ENCODE data around the gene CAPN15. TPM values are rescaled to one million over a fixed set of nuclear protein-coding genes. Genes with fewer than 3 reads are reported as not detected.

Gene CAPN15
- total RNA-seq, 1 experiment from 2014 or later: 7.1 TPM

- no peak for DNase-seq (ENCODE audit: low read depth)
Observed at GRCh38 chr16:577796-578195, 50.3 kb downstream of the CAPN15 start.

GRCh38 chr16:578232-578869 lies 50.8 kb downstream of the CAPN15 start:
- DNase-seq (ENCODE audit: low read depth): no peak

DNA sequence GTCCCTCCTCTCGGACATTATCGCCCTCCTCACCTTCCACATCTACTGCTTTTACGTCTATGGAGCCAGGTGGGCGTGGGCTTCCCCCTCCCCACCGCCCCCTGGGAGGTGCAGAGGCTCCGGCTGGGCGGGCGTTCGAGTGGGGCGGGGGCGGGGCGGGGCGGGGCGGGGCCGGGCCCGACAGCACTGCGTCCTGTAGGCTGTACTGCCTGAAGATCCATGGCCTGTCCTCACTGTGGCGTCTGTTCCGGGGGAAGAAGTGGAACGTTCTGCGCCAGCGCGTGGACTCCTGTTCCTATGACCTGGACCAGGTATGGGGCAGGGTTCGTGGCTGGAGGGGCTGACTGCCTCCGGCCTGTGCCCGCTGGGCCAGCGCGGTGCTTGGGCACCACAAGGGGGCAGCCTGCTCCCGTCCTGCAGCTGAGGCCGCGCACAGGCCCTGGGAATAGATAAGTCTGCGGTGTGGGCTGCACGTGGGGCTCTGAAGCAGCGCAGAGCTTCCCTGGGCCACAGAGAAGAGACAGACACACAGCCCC lies 51.4 kb downstream of the CAPN15 start:
- DNase-seq (ENCODE audit: low read depth): no peak

DNA sequence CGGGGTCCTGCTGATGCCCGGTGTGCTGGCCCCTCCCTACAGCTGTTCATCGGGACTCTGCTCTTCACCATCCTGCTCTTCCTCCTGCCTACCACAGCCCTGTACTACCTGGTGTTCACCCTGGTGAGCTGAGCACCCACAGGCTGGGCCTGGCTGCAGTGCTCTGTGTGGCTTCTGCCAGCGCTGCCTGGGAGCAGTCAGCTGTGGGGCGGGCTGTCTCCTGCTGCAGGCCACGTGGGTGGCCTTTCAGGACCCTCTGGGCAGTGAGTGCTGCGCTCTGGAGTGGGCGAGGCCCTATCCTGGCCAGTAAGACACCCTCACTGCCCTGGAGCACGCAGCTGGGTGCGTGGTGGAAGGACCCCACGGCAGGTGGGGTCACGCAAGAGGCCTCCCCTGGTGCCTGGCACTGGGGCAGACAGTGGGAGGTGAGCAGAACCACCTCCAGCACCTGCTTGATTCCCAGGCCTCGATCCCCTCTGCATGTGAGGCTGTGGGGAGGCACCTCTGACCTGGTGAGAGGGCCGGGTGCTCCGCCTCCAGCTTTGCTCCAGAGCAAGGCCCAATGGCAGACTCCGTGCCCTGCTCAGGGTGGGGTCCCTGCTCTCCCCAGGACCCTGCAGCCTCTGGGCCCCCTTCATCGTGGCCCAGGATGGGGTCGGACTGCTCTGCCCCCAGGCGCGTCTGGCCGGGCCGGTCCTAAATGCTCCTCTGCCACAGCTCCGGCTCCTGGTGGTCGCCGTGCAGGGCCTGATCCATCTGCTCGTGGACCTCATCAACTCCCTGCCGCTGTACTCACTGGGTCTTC lies 52.8 kb downstream of the CAPN15 start:
- no peak for DNase-seq (ENCODE audit: low read depth)

GRCh38 chr16:580946-581498 lies 53.5 kb downstream of the CAPN15 start:
- no peak for DNase-seq (ENCODE audit: low read depth)

GRCh38 chr16:582218-582613 lies 54.7 kb downstream of the CAPN15 start:
- no peak for DNase-seq (ENCODE audit: low read depth)

GRCh38 chr16:582614-583331 lies 55.3 kb downstream of the CAPN15 start:
- DNase-seq (ENCODE audit: low read depth): no peak

DNA sequence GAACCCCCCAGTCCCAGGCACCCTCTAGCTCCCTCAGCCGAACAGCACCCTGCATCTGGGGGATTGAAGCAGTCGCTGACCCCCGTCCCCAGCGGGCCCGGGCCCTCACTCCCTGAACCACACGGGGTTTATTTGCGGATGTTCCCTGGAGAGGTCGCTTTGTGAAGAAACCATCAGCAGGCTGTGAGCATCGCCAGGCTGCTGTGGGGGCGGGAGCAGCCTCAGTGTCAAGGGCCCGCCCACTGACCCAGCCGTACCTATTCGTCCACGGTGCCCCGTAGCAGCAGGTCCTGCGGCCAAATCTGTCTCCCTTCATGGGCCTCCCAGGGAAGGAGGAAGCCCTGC lies 55.9 kb downstream of the CAPN15 start:
- no peak for DNase-seq (ENCODE audit: low read depth)

GRCh38 chr16:583815-584591 lies 56.5 kb downstream of the CAPN15 start:
- DNase-seq (ENCODE audit: low read depth): no peak

GRCh38 chr16:585351-585750 lies 57.8 kb downstream of the CAPN15 start:
- DNase-seq (ENCODE audit: low read depth): peak; percentile 13

GRCh38 chr16:586047-586644 lies 58.6 kb downstream of the CAPN15 start:
- DNase-seq (ENCODE audit: low read depth): no peak

DNA sequence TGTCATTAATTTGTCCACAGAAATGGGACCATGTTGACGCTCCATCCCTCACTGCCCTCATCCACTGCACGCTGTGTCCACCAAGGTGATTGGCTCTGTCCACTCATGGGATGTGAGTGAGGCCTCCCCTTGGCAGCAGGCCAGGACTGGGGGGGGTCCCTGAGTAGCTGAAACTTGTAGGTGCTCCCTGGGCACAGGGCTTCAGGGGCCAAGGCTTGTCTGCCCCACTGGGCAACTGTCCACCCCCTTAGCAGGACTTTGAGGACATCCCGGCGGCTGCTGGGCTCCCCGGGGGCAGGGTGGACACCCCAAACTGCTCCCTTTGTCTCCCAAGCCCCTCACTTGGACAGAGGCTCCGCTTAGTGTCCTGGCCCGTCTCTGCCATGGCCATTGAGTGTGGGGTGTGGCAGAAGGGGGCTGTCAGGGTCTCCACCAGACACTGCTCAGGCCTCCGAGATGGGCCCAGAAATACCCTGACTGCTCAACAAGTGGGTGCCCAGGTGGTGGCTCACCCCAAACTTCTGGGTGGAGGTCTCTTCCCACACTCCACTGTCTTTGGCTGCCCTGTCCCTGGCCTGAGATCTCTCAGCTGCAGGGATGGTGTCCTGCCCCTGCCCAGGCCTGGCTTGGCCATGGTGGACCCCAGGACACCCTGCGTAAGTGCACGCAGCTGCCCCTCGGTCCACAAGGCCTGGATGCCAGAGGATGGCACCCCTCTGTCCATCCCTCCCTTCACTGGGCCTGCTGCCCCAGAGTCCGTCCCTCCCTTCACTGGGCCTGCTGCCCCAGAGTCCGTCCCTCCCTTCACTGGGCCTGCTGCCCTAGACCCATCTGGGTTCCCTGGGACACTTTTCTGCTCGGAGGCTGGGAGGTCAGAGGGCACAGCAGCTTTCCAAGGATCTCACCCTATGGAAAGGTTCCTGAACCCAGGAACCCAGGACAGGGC lies 59.4 kb downstream of the CAPN15 start:
- DNase-seq (ENCODE audit: low read depth): no peak

DNA sequence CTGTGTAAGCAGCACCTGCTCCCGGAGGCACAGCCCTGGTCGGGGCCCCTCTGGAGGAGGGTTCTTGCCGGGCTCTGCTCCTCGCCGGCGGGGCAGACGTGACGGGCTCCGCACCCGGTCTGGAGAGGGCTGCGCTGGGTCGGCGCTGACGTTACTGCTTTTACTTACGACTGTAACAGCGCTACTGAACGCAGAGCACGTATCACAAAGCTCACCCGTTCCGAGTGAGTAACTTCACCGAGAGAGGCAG lies 61.1 kb downstream of the CAPN15 start:
- DNase-seq (ENCODE audit: low read depth): peak; percentile 55

GRCh38 chr16:588889-589657 lies 61.6 kb downstream of the CAPN15 start:
- peak; percentile 89 for DNase-seq (ENCODE audit: low read depth)

GRCh38 chr16:589658-590187 lies 62.2 kb downstream of the CAPN15 start, which contains the start of gene RAB40C:
RAB40C (plus strand) TSS chr16:590066; CDS start chr16:590292, 226 bp downstream.
- DNase-seq (ENCODE audit: low read depth): peak; percentile 93

DNA sequence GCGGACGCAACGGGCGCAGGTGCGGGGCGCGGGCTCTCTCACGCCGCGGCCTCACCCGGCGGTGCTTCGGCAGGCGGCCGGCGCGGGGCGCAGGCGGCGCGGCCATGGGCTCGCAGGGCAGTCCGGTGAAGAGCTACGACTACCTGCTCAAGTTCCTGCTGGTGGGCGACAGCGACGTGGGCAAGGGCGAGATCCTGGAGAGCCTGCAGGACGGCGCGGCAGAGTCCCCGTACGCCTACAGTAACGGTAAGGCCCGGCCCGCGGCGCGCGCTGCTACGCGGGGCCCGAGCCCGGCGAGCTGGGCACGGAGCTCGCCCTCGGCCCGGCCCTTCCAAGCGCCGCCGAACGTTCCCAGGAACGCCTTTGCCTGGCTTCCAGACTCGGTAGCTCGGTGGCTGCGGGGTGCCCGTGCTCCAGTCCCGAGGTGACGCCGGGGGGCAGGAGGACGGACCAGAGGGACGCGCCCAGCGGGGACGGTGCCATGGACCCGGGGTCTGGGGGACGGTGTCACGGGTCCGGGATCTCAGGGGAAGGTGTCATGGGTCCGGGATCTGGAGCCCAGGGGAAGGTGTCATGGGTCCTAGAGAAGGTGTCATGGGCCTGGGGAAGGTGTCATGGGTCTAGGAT lies 62.8 kb downstream of the CAPN15 start:
- peak; percentile 31 for DNase-seq (ENCODE audit: low read depth)

- DNase-seq (ENCODE audit: low read depth): no peak
Observed at GRCh38 chr16:590815-591200, 63.3 kb downstream of the CAPN15 start.

DNA sequence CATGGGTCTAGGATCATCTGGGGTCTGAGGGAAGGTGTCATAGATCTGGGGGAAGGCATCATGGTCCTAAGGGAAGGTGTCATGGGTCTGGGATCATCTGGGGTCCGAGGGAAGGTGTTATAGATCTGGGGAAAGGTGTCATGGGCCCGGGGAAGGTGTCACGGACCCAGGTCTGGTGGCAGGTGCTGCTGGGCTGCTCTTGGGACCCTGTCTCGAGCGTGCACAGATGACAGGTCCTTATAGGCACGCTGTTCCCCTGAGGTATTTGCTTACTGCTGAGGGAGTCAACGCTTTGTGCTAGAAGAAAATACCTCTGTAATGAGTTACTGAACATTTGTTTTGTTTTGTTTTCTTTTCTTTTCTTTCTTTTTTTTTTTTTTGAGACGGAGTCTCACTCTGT lies 63.7 kb downstream of the CAPN15 start:
- DNase-seq (ENCODE audit: low read depth): no peak

Measured in RPMI7951 (cell line).